ENCODE data around the gene PDE8B.

Gene PDE8B

GRCh38 chr5:77192441-77193050, 17.9 kb upstream of the PDE8B start:
- no peak for DNase-seq

- DNase-seq = no peak
Measured at GRCh38 chr5:77194762-77195161, 15.7 kb upstream of the PDE8B start.

GRCh38 chr5:77197840-77198554, 12.5 kb upstream of the PDE8B start:
- no peak for DNase-seq

GRCh38 chr5:77200663-77201062, 9.8 kb upstream of the PDE8B start:
- no peak for DNase-seq

GRCh38 chr5:77202145-77202544, 8.3 kb upstream of the PDE8B start:
- no peak for DNase-seq

GRCh38 chr5:77204967-77205366, 5.5 kb upstream of the PDE8B start:
- no peak for DNase-seq

GRCh38 chr5:77208507-77209163, 1.8 kb upstream of the PDE8B start:
- DNase-seq = no peak

- no peak for DNase-seq
Measured at GRCh38 chr5:77209495-77210090, 887 bp upstream of the PDE8B start.

- DNase-seq = no peak
Measured at GRCh38 chr5:77210964-77211690, 647 bp downstream of the PDE8B start.

GRCh38 chr5:77211691-77212047, 1.2 kb downstream of the PDE8B start:
- DNase-seq = no peak

GRCh38 chr5:77213601-77214000, 3.1 kb downstream of the PDE8B start:
- DNase-seq = no peak

- no peak for DNase-seq
Measured at GRCh38 chr5:77214151-77214550, 3.7 kb downstream of the PDE8B start.

- no peak for DNase-seq
Measured at GRCh38 chr5:77218263-77218662, 7.8 kb downstream of the PDE8B start.

GRCh38 chr5:77221115-77221514, 10.6 kb downstream of the PDE8B start:
- no peak for DNase-seq

GRCh38 chr5:77222722-77223121, 12.2 kb downstream of the PDE8B start:
- DNase-seq = no peak

GRCh38 chr5:77223653-77224052, 13.2 kb downstream of the PDE8B start:
- no peak for DNase-seq

GRCh38 chr5:77224672-77225355, 14.3 kb downstream of the PDE8B start:
- no peak for DNase-seq

GRCh38 chr5:77225531-77225930, 15.1 kb downstream of the PDE8B start:
- DNase-seq = no peak

GRCh38 chr5:77229887-77230286, 19.4 kb downstream of the PDE8B start:
- DNase-seq = no peak

GRCh38 chr5:77230727-77231470, 20.4 kb downstream of the PDE8B start:
- peak; percentile 72 for DNase-seq

GRCh38 chr5:77231471-77232138, 21.1 kb downstream of the PDE8B start:
- DNase-seq = peak; percentile 72

Measured in MV-4-11 (cell line).